HepG2 (cell line): Measurements from ENCODE around the gene CYSRT1. TPM values are rescaled to one million over a fixed set of nuclear protein-coding genes. Genes with fewer than 3 reads are reported as not detected.
A peak's percentile ranks its signal among the peaks of the same experiment; 100 is the strongest.

Source experiments
- ARNTL ChIP-seq: sonication (generic); formaldehyde crosslinking; IDR thresholded peaks from 2 replicates; pipeline ENCODE4 v1.4.0; 2020; ENCODE audit warnings: mild to moderate bottlenecking, missing genetic modification reagents
- CEBPZ ChIP-seq: IDR thresholded peaks from 2 replicates; pipeline ENCODE4 v1.6.1; 2012; ENCODE audit warnings: low read length, improper control_type of control experiment
- GATA4 ChIP-seq: sonication (generic); IDR thresholded peaks from 2 replicates; pipeline ENCODE4 v1.6.1; 2016; ENCODE audit warnings: antibody characterized with exemption, low read depth, borderline replicate concordance
- JDP2 ChIP-seq: sonication (generic); formaldehyde crosslinking; IDR thresholded peaks from 2 replicates; pipeline ENCODE4 v1.8.1; 2022; ENCODE audit warnings: missing genetic modification reagents, borderline replicate concordance
- KLF11 ChIP-seq: IDR thresholded peaks from 2 replicates; pipeline ENCODE4 v1.6.1; 2016; ENCODE audit warnings: missing compliant biosample characterization
- KLF6 ChIP-seq: IDR thresholded peaks from 2 replicates; pipeline ENCODE4 v1.8.0; 2016; ENCODE audit warnings: missing biosample characterization, missing genetic modification reagents
- LCORL ChIP-seq, 2 experiments: fragments of 450-650 bp in 1 of 2; sonication (generic) in 1 of 2; formaldehyde crosslinking in 1 of 2; IDR thresholded peaks; 2 replicates each; pipeline versions ENCODE4 v1.5.0 to v1.6.1; 2017 to 2020; ENCODE audit warnings: antibody characterized with exemption in 1 of 2, missing genetic modification reagents in 1 of 2
- MIER2 ChIP-seq: IDR thresholded peaks from 2 replicates; pipeline ENCODE4 v1.6.1; 2016; ENCODE audit warnings: missing biosample characterization, missing genetic modification reagents
- MTA1 ChIP-seq: sonication (generic); formaldehyde crosslinking; IDR thresholded peaks from 2 replicates; pipeline ENCODE4 v1.4.0; 2020; ENCODE audit warnings: missing genetic modification reagents, mild to moderate bottlenecking, borderline replicate concordance
- NCOR1 ChIP-seq: fragments of 200-600 bp; sonication (generic); IDR thresholded peaks from 2 replicates; pipeline ENCODE4 v1.7.0; 2017; ENCODE audit warnings: antibody characterized with exemption, low read length, borderline replicate concordance
- NONO ChIP-seq, 2 experiments: fragments of 450-650 bp in 1 of 2; sonication (generic) in 1 of 2; formaldehyde crosslinking in 1 of 2; IDR thresholded peaks in 1 of 2; conservative IDR thresholded peaks in 1 of 2; 2 replicates each; pipeline versions ENCODE4 v1.6.1 to v1.8.0; 2017 to 2022; ENCODE audit warnings: mild to moderate bottlenecking in 1 of 2, missing genetic modification reagents in 1 of 2, moderate library complexity in 1 of 2
- TGIF2 ChIP-seq: IDR thresholded peaks from 2 replicates; pipeline ENCODE4 v1.6.1; 2016; ENCODE audit warnings: control low read depth, missing compliant biosample characterization
- ZBTB33 ChIP-seq: sonication (generic); formaldehyde crosslinking; IDR thresholded peaks from 2 replicates; pipeline ENCODE4 v1.4.0; 2020; ENCODE audit warnings: missing genetic modification reagents
- ZBTB8A ChIP-seq: sonication (generic); formaldehyde crosslinking; IDR thresholded peaks from 2 replicates; pipeline ENCODE4 v1.4.0; 2020; ENCODE audit warnings: mild to moderate bottlenecking, low read depth, missing genetic modification reagents, borderline replicate concordance
- ZC3H13 ChIP-seq: sonication (generic); formaldehyde crosslinking; IDR thresholded peaks from 2 replicates; pipeline ENCODE4 v1.8.1; 2023; ENCODE audit warnings: mild to moderate bottlenecking, missing genetic modification reagents, moderate library complexity
- ZMYM4 ChIP-seq: sonication (generic); formaldehyde crosslinking; IDR thresholded peaks from 2 replicates; pipeline ENCODE4 v1.8.1; 2023; ENCODE audit warnings: mild to moderate bottlenecking, missing genetic modification reagents
- ZNF256 ChIP-seq: sonication (generic); formaldehyde crosslinking; conservative IDR thresholded peaks from 2 replicates; pipeline ENCODE4 v1.4.0; 2020; ENCODE audit warnings: missing genetic modification reagents
- ZNF749 ChIP-seq: sonication (generic); formaldehyde crosslinking; IDR thresholded peaks from 2 replicates; pipeline ENCODE4 v1.8.0; 2022; ENCODE audit warnings: mild to moderate bottlenecking, missing genetic modification reagents, moderate library complexity, borderline replicate concordance
- ZNF761 ChIP-seq: sonication (generic); formaldehyde crosslinking; conservative IDR thresholded peaks from 2 replicates; pipeline ENCODE4 v1.4.0; 2020; ENCODE audit warnings: mild to moderate bottlenecking, missing genetic modification reagents
- polyA plus RNA-seq, 8 experiments: library from polyadenylated mRNA; depleted of rRNA in 3 of 8; stranded (reverse) in 7 of 8; unstranded in 1 of 8; fragments of >200 nt; fragmentation: Illumina TruSeq in 4 of 8; extraction: Trizol in 4 of 8; gene quantifications; 2 replicates each; pipeline versions ENCODE4 v1.2.1 to v1.2.3, GENCODE V29; 2011 to 2016; ENCODE audit warnings: low read depth in 4 of 8, missing spikeins in 1 of 8, mixed read lengths in 1 of 8; ENCODE audit not compliant: insufficient read depth in 1 of 8
- total RNA-seq, 5 experiments: library from RNA; depleted of rRNA; stranded (reverse); fragments of >200 nt; fragmentation: Illumina TruSeq; extraction: Trizol; gene quantifications; 2 replicates each; pipeline ENCODE4 v1.2.3, GENCODE V29; 2016; ENCODE audit warnings: low read depth in 1 of 5
- TF ChIP-seq, protein P1 (sequence below): sonication (generic); formaldehyde crosslinking; IDR thresholded peaks from 2 replicates; pipeline ENCODE4 v1.5.1; 2020; ENCODE audit warnings: missing genetic modification reagents, mild to moderate bottlenecking, borderline replicate concordance

CYSRT1 gene
- total and polyA plus RNA-seq, 2 of the 13 experiments (the other 11 are each of a cell fraction or from before 2014, with no cell fraction given): 1.5 to 2.1 TPM

- no peak for TF ChIP-seq ZBTB8A
- TF ChIP-seq KLF6 (CRISPR knock-in tag): no peak
- TF ChIP-seq ZNF761 (CRISPR knock-in tag): no peak
- no peak for TF ChIP-seq NCOR1
- no peak for TF ChIP-seq ZNF256 (CRISPR knock-in tag)
- TF ChIP-seq, protein P1, sequence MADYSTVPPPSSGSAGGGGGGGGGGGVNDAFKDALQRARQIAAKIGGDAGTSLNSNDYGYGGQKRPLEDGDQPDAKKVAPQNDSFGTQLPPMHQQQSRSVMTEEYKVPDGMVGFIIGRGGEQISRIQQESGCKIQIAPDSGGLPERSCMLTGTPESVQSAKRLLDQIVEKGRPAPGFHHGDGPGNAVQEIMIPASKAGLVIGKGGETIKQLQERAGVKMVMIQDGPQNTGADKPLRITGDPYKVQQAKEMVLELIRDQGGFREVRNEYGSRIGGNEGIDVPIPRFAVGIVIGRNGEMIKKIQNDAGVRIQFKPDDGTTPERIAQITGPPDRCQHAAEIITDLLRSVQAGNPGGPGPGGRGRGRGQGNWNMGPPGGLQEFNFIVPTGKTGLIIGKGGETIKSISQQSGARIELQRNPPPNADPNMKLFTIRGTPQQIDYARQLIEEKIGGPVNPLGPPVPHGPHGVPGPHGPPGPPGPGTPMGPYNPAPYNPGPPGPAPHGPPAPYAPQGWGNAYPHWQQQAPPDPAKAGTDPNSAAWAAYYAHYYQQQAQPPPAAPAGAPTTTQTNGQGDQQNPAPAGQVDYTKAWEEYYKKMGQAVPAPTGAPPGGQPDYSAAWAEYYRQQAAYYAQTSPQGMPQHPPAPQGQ (CRISPR knock-in tag): no peak
- no peak for TF ChIP-seq ZNF749
- TF ChIP-seq ARNTL (CRISPR knock-in tag): no peak
- TF ChIP-seq LCORL (IDR thresholded peaks at IDR 0.05): no peak
- peak; percentile 30 for TF ChIP-seq LCORL (CRISPR knock-in tag; IDR thresholded peaks at IDR 0.05)
- peak; percentile 44; the same call in 1 of the 2 replicates for TF ChIP-seq ZBTB33
- TF ChIP-seq ZMYM4 (CRISPR knock-in tag): peak; percentile 13; the same call in 1 of the 2 replicates
- no peak for TF ChIP-seq MIER2 (CRISPR knock-in tag)
- no peak for TF ChIP-seq KLF11 (CRISPR knock-in tag)
- TF ChIP-seq NONO (IDR thresholded peaks at IDR 0.05): no peak
- 0 out of 2 replicates have a peak, but pooled peaks have one; percentile 32 for TF ChIP-seq NONO (CRISPR knock-in tag; conservative IDR thresholded peaks at IDR 0.05)
- TF ChIP-seq GATA4: no peak
- no peak for TF ChIP-seq ZC3H13 (CRISPR knock-in tag)
- no peak for TF ChIP-seq TGIF2 (CRISPR knock-in tag)
- TF ChIP-seq MTA1 (CRISPR knock-in tag): 0 out of 2 replicates have a peak, but pooled peaks have one; percentile 9
- no peak for TF ChIP-seq JDP2
- no peak for TF ChIP-seq CEBPZ
Measured at GRCh38 chr9:137242269-137243203, 17.6 kb downstream of the CYSRT1 start (continued).
